ENCODE measurements around the gene DZIP1L. TPM values are rescaled to one million over a fixed set of nuclear protein-coding genes. Genes with fewer than 3 reads are reported as not detected.

The DZIP1L gene
- total and polyA plus RNA-seq, 2 donors (not counting 3 experiments of a cell fraction or from before 2014, with no cell fraction given) = 3.0 to 17.9 TPM

- CTCF ChIA-PET = interaction anchor here (0.7 to 3.4 kb wide), 21 partner anchors 9 to 1300 kb away, joined by 3 to 30 read pairs (median 3); partner anchors contain the start of gene STAG1
- no peak overlapping the region for H3K4me2 ChIP-seq (ENCODE audit: insufficient read depth, low read length)
- no peaks in the 10 kb centered on the region for H3K79me2 ChIP-seq (ENCODE audit: control insufficient read depth, insufficient read depth, low read length)
- no peaks in the 10 kb centered on the region for H3K4me1 ChIP-seq (ENCODE audit: control insufficient read depth, extremely low read depth, insufficient read depth, low read length)
- dilution Hi-C loops (cut with MboI; ENCODE audit: extremely low pct_ligation_motif_present, low sequenced_read_pairs) = no loop called here
- no peak overlapping the region for H3K27ac ChIP-seq (ENCODE audit: insufficient read depth, low read depth, low read length)
- H4K20me1 ChIP-seq (replicated peaks; ENCODE audit: control insufficient read depth, extremely low read depth, insufficient read depth, low read length) = no peaks in the 10 kb centered on the region
- H3K36me3 ChIP-seq (ENCODE audit: control insufficient read depth in 2 of 2, extremely low read depth in 1 of 2, insufficient read depth in 2 of 2, low read length in 2 of 2) = no peaks in the 10 kb centered on the region
- no peak overlapping the region for H2AFZ ChIP-seq (ENCODE audit: low read depth, low read length)
- no peaks in the 10 kb centered on the region for H3K9me3 ChIP-seq (replicated peaks; ENCODE audit: control insufficient read depth, insufficient read depth, low read length)
- no TSS peak for BruUV-seq (replicated peaks)
- no peaks in the 10 kb centered on the region for H3K9me1 ChIP-seq (replicated peaks; ENCODE audit: control insufficient read depth, extremely low read depth, insufficient read depth, low read length)
- POLR2A ChIA-PET = no interaction called here
- peak; percentile 82 for FAIRE-seq
- DNase-seq (ENCODE audit: low read depth, low spot score) = peak; percentile 38
- TF ChIP-seq POLR2AphosphoS5 (IDR thresholded peaks at IDR 0.05; ENCODE audit: insufficient read depth, low read depth, low read length) (no peak), CTCF (IDR thresholded peaks at IDR 0.05; ENCODE audit: extremely low read depth in 1 of 2, insufficient read depth in 1 of 2, low read depth in 1 of 2, low read length in 2 of 2) (peak; percentile 60 to 72), JUN (IDR thresholded peaks at IDR 0.05; ENCODE audit: borderline replicate concordance, insufficient read depth, insufficient read length, low read depth) (no peak), MYC (IDR thresholded peaks at IDR 0.05; ENCODE audit: low read depth, low read length) (no peak)
- intact Hi-C loops (cut with micrococcal nuclease) = loop anchor here (1.0 kb wide), 1 partner anchor 947 kb away; no protein-coding TSS in a partner anchor
- no peaks in the 10 kb centered on the region for H3K27me3 ChIP-seq (ENCODE audit: control insufficient read depth in 2 of 2, insufficient read depth in 2 of 2, low read length in 2 of 2)
- H3K9ac ChIP-seq (replicated peaks; ENCODE audit: extremely low read depth, insufficient read depth, low read length) = no peak overlapping the region
- H3K4me3 ChIP-seq (replicated peaks in 1 of 3; ENCODE audit: insufficient read depth in 1 of 3, low read depth in 1 of 3, low read length in 3 of 3) = no peak overlapping the region
These were observed 63.2 kb downstream of the DZIP1L start for GRCh38 chr3:138051947-138052802.

Measured in endothelial cell of umbilical vein (primary cell).